HG02943 (cell line): ENCODE data around the gene LRIG2.
"Not testable (repeated sequence)": the region's sequence is repeated elsewhere in the genome, so short reads cannot be mapped to it uniquely, and the experiment has no call there.

Source experiments
- ATAC-seq: cut with Tn5 transposase; IDR thresholded peaks from one replicate; pipeline ENCODE4 v1.9.1; 2021; ENCODE audit warnings: mild to moderate bottlenecking, low read depth, moderate library complexity; ENCODE audit not compliant: unreplicated experiment

Gene LRIG2

GRCh38 chr1:113125517-113125916, 52.5 kb downstream of the LRIG2 start:
- no peak for ATAC-seq

- no peak for ATAC-seq
Measured at GRCh38 chr1:113126207-113126606, 53.2 kb downstream of the LRIG2 start.

GRCh38 chr1:113128116-113128515, 55.1 kb downstream of the LRIG2 start:
- ATAC-seq = no peak

- ATAC-seq = no peak
Measured at GRCh38 chr1:113129529-113130185, 56.7 kb downstream of the LRIG2 start.

GRCh38 chr1:113133038-113133437, 60.0 kb downstream of the LRIG2 start:
- no peak for ATAC-seq

GRCh38 chr1:113133759-113134158, 60.8 kb downstream of the LRIG2 start:
- no peak for ATAC-seq

GRCh38 chr1:113135460-113135859, 62.5 kb downstream of the LRIG2 start:
- ATAC-seq = no peak

GRCh38 chr1:113136476-113136875, 63.5 kb downstream of the LRIG2 start:
- ATAC-seq = no peak

- ATAC-seq = no peak
Measured at GRCh38 chr1:113137563-113137962, 64.6 kb downstream of the LRIG2 start.

- no peak for ATAC-seq
Measured at GRCh38 chr1:113138778-113139177, 65.8 kb downstream of the LRIG2 start.

- ATAC-seq = no peak
Measured at GRCh38 chr1:113140176-113140575, 67.2 kb downstream of the LRIG2 start.

- ATAC-seq = peak; percentile 90
Measured at GRCh38 chr1:113140588-113141446, 67.8 kb downstream of the LRIG2 start.

GRCh38 chr1:113141650-113142473, 68.9 kb downstream of the LRIG2 start:
- no peak for ATAC-seq

GRCh38 chr1:113142791-113143190, 69.8 kb downstream of the LRIG2 start:
- no peak for ATAC-seq

GRCh38 chr1:113146242-113147072, 73.5 kb downstream of the LRIG2 start:
- ATAC-seq = no peak

GRCh38 chr1:113147073-113147625, 74.2 kb downstream of the LRIG2 start:
- no peak for ATAC-seq

- no peak for ATAC-seq
Measured at GRCh38 chr1:113147826-113148225, 74.8 kb downstream of the LRIG2 start.

- not testable (repeated sequence) for ATAC-seq
Measured at GRCh38 chr1:113150494-113150893, 77.5 kb downstream of the LRIG2 start.

GRCh38 chr1:113153116-113153803, 80.3 kb downstream of the LRIG2 start:
- no peak for ATAC-seq
